OCI-LY7 (cell line): ENCODE measurements around the gene POLRMT.

ENCODE experiments used
- EZH2phosphoT487 ChIP-seq: fragments of 200-600 bp; sonication (generic); IDR thresholded peaks from 2 replicates; pipeline ENCODE4 v1.6.1; 2018; ENCODE audit warnings: low read depth, borderline replicate concordance, mild to moderate bottlenecking, mixed run types, antibody characterized with exemption, low read length, moderate library complexity, mixed read lengths
- TF ChIP-seq, protein P1 (sequence below): fragments of 200-600 bp; sonication (generic); conservative IDR thresholded peaks from 2 replicates; pipeline ENCODE4 v1.5.1; 2014; ENCODE audit warnings: mild to moderate bottlenecking, antibody characterized with exemption, low read length, moderate library complexity, mixed read lengths

DNA sequence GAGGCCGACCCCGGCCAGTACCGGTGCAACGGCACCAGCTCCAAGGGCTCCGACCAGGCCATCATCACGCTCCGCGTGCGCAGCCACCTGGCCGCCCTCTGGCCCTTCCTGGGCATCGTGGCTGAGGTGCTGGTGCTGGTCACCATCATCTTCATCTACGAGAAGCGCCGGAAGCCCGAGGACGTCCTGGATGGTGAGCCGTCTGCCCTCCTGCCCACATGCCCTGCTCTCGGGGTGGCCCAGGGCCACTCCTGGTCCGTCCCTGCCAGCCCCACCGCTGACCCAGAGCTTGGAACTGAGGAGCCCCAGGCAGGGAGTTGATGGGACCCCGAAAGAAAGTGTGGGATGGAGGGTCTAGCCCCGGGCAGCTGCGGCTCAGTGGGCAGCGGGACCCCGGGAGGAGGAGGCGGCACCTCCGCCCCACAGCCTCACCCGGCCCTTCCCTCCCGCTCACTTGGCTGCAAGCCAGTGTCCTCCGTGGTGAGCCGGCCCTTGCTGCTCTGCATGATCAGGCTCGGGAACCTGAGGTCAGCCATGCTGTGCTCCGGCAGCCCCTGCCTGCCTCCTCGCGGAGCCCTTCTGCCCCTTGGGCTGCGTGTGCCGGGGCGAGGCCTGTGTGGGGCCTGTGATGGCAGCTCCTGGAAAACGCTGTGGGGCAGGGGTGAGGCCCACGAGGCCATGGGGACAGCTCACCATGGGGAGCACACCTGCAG is 51.8 kb downstream of the POLRMT start:
- TF ChIP-seq, protein P1, sequence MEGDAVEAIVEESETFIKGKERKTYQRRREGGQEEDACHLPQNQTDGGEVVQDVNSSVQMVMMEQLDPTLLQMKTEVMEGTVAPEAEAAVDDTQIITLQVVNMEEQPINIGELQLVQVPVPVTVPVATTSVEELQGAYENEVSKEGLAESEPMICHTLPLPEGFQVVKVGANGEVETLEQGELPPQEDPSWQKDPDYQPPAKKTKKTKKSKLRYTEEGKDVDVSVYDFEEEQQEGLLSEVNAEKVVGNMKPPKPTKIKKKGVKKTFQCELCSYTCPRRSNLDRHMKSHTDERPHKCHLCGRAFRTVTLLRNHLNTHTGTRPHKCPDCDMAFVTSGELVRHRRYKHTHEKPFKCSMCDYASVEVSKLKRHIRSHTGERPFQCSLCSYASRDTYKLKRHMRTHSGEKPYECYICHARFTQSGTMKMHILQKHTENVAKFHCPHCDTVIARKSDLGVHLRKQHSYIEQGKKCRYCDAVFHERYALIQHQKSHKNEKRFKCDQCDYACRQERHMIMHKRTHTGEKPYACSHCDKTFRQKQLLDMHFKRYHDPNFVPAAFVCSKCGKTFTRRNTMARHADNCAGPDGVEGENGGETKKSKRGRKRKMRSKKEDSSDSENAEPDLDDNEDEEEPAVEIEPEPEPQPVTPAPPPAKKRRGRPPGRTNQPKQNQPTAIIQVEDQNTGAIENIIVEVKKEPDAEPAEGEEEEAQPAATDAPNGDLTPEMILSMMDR, result no peak
- no peak for TF ChIP-seq EZH2phosphoT487
